HG03558 (cell line): ENCODE measurements around the gene CLDN19.

Experiments
- ATAC-seq: cut with Tn5 transposase; IDR thresholded peaks from one replicate; pipeline ENCODE4 v1.9.1; 2021; ENCODE audit warnings: moderate number of reproducible peaks; ENCODE audit not compliant: unreplicated experiment; ENCODE audit errors: extremely low read depth

CLDN19 gene, protein sequence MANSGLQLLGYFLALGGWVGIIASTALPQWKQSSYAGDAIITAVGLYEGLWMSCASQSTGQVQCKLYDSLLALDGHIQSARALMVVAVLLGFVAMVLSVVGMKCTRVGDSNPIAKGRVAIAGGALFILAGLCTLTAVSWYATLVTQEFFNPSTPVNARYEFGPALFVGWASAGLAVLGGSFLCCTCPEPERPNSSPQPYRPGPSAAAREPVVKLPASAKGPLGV

DNA sequence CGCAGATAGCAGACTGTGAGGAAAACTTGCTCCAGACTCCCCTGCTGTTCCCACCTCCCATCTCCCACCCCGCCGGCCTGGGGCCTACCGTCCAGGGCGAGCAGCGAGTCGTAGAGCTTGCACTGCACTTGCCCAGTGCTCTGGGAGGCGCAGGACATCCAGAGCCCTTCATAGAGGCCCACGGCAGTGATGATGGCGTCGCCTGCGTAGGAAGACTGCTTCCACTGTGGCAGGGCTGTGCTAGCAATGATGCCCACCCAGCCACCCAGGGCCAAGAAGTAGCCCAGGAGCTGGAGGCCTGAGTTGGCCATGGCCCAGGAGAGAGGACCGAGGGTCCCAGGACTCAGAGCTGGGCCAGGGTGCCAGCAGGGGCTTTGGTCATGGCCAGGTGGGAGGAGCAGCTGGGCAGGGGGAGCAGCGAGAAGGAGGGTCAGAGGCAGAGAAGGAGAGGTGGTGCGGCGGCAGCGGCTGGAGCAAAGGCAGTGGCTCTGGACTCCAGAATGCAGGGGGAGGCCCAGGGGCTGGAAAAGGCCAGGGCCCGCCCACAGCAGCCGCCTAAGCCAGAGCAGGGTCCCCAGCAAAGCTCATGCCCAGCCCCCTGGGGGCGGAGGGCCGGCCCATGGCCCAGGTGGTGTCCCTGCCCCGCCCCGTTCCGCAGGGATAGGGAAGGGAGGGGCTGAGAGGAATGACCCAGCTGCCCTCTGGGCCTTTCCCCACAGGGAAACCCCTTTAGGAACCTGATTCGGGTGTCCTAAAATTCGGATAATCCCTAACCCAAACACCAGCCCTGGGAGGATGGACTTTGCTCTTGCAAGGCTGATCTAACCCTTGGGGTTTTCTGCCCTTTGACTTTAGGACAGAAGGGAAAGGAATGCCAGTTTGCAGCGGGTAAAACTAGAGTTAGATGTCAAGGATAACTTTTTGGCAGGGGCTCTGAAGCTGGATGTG is at the start of gene CLDN19:
Gene CLDN19 (minus strand): TSS at position 484 of the 948 bp plus-strand sequence. CDS start 173 bp downstream, at position 311.
- no peak for ATAC-seq

DNA sequence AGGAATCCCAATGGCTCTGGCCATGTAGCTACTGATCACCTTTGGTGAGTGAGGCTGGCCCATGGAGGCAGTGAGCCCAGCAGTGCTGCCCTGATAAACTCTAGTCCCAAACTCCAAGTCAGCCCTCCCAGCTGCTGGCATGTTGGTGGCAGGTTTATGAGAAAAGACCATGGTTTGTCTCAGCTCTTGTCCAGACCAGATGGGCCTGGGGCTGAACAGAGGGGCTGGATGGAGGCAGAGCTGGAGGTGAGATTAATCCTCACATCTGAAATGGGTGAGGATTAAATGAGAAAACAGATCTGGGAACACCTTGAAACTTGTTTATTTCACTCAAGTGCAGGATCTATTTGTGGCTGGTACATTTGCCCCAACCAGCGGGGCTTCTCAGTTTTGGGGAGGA is 48.0 kb upstream of the CLDN19 start:
- no peak for ATAC-seq

DNA sequence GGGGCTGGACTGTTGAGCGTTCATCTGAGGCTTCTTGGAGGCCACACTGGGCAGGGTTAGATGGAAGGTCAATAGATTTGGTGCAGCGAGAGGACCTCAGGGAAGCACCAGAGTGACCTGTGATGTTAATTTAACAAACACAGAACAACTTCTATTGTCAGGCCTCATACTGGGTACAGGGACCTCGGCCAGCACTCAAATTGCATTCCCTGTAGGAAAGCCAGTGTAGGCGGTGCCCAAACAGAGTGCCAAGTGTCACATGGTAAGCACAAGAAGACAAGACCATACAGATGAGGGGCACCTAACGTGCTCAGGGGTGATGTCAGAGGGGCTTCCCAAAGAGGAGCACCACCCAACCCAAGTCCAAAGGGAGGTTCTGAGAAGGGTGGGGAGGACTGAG is 46.1 kb upstream of the CLDN19 start:
- ATAC-seq = no peak

DNA sequence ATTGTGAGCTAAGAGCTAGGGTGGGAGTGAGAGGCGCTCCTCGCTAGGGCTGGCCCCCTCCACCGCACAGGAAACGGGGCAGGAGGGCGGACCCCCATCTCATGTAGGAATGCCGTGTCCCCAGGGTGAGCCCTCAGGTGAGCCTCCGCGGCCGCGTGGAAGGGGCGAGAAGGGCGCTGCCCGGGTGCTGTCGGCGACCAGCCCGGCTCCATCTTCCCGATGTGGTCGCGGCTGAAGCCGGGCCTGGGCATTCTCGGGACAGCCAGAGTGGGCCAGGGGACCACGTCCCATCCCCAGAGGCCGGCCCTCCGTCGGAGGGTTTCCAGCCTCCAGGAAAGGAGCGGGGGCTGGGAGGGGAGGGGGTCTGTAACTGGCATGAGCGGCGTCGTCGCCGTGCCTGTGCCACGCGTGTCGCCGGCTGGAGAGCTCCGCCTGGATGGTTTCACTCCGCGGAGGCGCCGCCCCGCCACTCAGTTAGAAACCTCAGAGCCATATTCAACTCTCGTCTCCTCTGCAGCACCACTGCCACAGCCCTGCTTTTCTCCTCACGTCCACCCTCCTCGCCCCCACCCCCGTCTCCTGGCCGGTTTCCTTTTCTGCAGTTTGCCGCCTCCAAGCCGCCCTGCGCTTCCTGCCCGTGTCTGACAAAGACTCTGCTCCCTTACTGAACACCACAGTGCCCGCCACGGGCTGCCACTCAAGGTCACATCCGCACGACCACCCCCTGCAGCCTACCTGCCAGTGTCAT is 45.1 kb upstream of the CLDN19 start, which contains the start of gene TMEM269:
Gene TMEM269 (plus strand): TSS at position 46 of the 748 bp plus-strand sequence. CDS start 4,903 bp downstream, outside the sequence.
- ATAC-seq = no peak

DNA sequence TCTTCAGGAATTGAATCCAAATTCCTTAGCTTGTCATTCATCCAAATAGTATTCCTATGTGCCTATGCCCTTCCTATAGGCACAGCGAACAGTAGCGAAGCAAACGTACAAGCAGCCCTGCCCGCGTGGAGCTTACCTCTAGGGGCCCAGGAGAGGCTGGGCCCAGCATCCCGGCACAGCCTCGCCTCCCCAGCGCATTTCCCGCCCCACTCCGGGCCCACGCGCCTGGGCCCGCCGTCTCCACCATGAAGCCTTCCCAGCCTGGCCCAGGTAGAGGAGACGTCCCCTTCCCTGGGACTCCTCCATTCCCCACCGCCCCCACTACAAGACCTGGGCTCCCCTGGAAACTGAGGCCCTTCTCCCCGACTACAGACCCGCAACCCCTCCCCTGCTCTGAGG is 44.5 kb upstream of the CLDN19 start:
- no peak for ATAC-seq

DNA sequence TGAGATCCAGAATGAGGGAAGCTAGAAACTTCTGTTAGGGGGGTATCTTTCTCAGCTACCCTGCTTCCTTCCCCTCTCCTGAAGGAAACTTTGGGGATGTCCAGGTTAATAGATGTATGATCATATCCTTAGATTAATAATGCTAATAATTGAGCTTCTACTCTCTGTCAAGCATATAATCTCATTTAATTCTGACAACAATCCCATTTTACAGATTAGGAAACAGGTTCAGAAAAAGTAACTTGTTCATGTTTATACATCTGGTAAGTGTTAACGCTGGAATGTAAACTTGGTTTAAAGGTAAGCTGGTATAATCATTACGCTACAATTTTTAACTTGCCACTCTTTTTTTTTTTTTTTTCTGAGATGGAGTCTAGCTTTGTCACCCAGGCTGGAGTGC is 43.1 kb upstream of the CLDN19 start:
- ATAC-seq = no peak

DNA sequence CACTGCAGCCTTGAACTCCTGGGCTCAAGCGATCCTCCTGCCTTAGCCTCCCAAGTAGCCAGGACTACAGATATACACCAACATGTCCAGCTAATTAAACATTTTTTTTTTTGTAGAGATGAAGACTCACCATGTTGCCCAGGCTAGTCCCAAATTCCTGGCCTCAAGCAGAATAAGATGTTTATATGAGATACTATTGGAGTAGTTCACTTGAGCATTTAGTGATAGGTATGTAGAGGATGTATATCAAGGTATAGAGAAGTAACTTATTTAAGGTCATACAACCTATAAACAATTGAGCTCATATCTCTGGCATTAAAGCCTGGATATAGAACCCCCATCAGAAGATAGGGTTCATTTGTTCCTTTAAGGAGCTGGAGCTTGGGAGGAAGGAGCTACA is 40.1 kb upstream of the CLDN19 start:
- ATAC-seq = no peak

DNA sequence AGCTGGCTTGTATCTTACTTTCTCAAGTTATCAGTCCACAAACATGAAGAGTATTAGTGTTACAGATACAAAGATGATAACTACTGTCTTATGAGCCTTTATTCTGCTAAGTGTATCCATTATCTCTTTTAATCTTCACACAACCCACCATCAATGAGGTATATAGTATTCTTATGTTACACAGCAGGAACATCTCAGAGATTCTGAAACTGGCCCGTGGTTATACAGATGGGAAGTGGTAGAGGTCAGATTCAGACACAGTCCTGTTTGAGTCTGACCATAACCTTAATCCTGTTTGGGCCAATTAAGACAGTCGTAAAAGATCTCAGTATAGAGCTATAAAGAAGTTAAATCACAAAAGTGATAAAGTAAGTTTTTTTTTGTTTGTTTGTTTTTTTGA is 39.7 kb upstream of the CLDN19 start:
- no peak for ATAC-seq

DNA sequence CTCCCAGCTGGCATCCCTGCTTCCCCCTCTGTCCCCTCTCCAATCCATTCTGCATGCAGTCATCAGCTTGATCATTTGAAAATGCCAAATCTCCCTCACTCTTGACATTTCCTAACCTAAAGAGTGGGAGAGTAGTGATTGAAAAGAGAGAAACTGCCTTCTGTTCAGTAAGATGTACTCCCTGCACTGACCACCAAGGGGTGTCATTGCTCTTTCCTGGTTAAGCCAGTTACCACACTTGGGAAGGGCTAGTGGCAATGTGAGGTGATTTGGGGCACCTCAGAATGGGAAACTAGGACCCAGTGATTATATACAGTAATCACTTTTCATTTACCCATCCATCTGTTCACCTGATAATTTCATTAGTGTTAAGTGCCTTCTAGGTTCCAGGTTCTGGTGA is 37.8 kb upstream of the CLDN19 start:
- no peak for ATAC-seq

DNA sequence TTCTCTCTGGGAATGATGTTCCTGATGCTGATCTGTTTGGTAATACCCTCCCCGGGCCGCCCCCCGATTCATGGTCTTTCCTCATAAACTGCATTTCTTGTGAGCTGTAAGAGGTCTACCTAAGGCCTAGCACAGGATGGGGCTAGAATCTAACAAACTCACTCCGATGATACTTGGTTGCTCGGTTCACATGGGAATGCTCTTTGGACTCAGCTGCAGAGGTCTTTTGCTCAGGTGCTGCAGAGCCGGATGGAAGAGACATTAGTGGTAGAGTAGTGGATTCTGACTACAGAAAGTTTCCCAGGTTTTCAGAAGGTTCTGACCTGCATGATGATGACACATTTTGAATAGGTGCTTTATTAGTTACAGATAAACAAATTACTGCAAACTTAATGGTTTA is 36.5 kb upstream of the CLDN19 start:
- ATAC-seq = no peak

DNA sequence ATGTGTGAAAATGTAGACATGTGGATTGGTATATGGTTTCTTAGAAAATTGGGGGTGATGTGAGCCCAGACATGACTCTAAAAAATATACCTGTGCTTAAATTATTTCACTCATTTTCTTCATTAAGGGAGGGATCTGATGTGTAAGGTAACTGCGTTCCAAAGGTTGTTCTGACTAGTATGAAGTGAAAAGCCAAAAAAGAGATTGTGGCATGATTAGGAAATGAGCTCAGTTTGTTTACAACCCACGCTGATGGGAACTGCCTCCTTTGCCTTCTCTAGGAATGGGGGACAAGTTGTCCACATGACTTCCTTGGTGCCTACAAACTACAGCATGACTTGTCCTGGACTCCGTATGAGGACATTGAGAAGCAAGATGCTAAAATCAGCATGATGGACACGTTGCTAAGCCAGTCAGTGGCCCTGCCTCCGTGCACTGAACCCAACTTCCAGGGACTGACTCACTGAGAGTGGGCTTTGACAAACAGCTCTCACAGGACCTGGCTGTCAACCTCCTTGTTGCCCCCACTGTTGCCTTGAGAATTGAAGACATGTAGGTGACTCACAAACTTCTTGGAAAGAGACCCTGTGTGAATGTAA is 35.0 kb upstream of the CLDN19 start:
- ATAC-seq = no peak

DNA sequence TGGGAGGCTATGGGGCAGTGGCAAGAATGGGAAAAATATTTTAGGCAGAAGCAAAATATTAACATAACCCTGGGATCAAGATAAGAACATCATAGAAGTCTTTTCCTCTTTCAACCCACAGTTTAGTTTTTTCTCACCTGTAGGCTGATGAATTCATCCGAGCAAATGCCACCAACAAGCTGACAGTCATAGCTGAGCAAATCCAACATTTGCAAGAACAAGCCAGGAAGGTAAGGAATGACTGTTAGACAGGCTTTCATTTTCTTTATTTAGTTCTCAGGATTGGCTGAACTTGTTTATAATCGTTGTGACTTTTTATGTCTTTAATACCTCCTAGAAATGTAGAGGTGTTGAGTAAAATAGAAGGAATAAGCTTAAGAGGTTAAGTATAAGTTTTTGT is 33.4 kb upstream of the CLDN19 start:
- ATAC-seq = no peak

DNA sequence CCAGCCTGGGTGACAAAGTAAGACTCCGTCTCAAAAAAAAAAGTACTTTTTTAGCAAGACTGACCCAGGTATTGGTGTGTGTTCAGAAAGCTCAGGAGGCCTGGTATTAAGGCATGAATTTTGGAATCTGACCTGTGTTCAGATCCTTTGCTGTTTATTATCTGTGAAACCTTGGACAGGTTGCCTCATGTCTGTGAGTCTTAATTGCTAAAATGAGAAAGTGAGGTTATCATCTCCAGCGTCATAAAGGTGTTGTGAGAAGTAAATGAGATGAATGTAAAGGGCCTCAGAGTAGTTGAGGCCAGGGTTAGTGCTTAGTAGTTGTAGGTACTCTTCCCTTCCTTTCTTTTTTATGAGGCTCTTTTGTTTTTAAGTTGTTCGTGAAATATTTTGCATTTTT is 29.8 kb upstream of the CLDN19 start:
- no peak for ATAC-seq

DNA sequence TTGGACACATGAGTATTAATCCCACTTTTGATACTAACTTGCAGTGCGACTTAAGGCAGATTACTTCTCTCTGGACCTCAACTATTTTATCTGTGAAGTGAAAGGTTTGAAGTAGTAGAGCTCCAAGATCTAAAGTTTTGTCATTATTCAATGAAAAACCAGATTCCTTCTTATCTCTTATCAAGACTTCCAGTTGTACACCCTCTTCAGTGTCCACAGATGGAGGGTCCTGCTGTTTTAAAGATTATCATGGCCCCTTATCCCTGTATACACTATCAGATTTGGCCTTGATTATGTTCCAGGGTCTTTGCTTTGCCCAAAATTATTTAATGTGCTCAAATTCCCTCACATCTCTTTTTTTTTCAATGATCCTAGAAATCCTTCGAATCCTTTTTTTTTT is 28.1 kb upstream of the CLDN19 start:
- no peak for ATAC-seq

DNA sequence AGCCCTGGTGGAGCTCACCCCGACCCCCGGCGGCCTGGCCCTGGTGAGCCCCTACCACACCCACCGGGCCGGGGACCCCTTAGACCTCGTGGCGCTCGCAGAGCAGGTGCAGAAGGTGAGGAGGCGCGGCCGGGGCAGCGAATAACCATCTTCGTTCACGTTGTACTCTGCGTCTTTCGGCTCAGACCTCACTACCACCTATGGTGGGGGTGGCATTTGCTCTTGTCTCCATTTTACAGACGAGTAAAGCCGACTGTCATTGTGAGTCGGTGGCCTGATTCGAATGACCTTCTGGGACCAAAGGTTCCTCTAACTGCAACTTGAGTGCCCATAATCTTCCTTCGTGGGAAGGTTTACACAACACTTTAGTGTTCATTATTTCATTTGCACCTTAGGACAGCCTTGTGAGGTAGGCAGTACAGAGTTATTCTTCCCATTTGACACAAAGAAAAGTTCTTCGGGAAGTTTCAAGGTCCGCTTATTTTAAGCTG is 27.5 kb upstream of the CLDN19 start:
- peak; percentile 2 for ATAC-seq

DNA sequence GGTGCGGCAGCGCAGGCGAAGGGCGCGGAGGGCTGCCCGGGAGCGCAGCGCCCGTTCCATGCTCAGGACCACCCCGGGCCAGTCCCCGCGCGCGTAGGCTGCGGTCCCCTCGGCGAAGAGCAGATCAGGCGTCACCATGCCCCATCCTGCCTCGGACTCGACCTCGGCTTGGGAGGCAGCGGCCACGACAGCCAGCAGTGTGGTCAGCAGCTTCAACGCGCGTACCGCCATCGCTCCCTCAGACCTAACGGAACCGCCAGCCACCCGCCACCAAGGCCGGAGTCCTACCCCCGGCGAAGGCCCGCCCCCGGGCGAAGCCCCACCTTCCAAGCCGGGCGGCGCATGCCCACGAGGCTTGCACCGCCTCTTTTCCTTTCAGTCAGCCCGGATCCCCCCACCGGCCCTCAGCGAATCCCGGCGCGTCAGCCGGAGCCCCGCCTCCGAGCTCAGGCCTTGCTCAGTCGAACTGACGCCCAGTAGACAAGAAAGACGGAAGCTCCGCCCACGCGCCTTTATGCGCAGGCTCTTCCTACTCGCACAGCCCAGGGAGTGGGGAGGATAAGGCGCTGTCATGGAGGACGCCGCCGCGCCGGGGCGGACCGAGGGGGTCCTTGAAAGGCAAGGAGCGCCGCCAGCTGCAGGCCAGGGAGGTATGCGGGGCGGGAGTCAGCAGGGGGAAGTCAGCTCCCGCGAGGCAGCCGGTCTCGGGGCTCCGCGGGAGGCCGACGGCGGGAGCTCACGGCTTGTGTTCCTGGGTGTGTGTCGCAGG is 26.9 kb upstream of the CLDN19 start, which contains the start of the genes C1orf50 and P3H1:
Gene C1orf50 (plus strand): TSS at position 509 of the 769 bp plus-strand sequence. CDS start 63 bp downstream, at position 572.
Gene P3H1 (minus strand): TSS at position 288 of the 769 bp plus-strand sequence. CDS start 57 bp downstream, at position 231.
- ATAC-seq = peak; percentile 71

DNA sequence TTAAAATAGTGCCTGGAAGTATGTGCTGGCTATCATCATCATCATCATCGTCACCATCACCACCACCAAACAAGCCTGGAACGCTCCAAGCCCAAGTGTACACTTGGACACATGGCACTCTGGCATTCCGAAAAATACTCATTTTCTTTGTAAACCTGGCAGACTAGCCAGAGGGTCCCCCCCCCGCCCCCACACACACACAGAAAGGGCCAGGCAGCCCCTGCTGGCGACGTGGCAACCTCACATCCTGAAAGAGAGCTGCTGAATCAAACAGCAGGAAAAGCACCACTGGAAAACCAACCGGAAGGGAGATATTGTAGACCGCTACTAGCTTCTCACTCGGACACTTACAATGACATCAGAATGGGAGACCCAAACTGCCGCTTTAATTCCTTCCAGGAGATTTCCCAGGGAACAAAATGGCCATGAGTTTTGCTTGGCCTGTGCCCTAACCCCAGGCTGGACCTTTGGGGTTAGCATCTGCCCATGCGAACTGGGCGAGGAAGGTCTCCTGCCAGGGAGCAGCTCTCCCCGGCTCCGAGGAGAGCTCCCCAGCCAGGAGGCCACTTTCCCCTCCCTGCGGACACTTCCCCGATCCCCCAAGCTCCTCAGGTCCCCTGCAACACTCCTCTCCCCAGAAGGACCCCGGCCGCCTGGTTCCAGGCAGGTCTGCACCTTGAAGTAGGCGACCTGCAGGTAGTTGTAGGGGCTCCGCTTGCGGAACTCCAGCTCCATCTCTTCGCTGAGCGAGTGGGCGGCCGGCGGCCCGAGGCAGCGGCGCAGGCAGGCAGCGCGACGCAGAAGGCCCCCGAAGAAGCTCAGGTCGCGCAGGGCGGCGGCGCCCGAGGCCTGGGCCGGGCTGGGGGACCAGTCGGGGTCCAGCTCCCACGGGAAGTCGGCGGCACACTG is 26.1 kb upstream of the CLDN19 start:
- peak; percentile 13 for ATAC-seq

DNA sequence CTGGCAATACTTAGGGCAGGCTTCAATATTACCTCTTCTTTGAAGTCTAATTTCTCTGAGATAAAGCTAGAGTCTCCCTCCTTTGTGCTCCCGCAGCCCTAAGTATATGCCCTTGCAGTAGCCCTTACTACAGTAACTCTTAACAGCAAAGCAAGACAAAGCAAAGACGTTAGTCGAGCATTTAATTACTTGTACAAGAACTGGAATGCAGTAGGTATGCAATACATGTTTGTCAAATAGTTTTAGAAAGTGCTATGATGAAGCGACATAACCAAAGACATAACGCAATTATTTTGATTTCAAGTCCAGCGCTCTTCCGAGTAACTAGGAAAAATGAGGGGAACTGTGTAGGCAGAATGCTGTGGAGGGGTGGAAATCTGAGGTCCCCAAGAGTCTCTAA is 25.2 kb upstream of the CLDN19 start:
- ATAC-seq = no peak
